Measurements from ENCODE around the gene NR4A1. TPM values are rescaled to one million over a fixed set of nuclear protein-coding genes. Genes with fewer than 3 reads are reported as not detected.
A peak's percentile ranks its signal among the peaks of the same experiment; 100 is the strongest.

NR4A1 gene
- total and polyA plus RNA-seq, 2 of the 13 experiments (the other 11 are each of a cell fraction or from before 2014, with no cell fraction given): 5.7 to 15.2 TPM

- H3K4me3 ChIP-seq (replicated peaks in 1 of 3; ENCODE audit: insufficient read depth in 1 of 3, low read depth in 2 of 3, low read length in 3 of 3): peak overlapping the region in 2 of 3 experiments; percentile 56 to 71; a peak in 3 of 6 replicates
- H3K4me2 ChIP-seq (ENCODE audit: low read depth, low read length): peak overlapping the region; percentile 81
- peaks cover 36% of the 10 kb centered on the region for H3K4me1 ChIP-seq (ENCODE audit: insufficient read depth, low read length)
- H3K9me3 ChIP-seq (ENCODE audit: low read length): no peaks in the 10 kb centered on the region
- ATAC-seq (peak; percentile 6; the same call in 2 of the 3 replicates), DNase-seq (ENCODE audit: low spot score) (no peak), FAIRE-seq (no peak)
- in situ Hi-C loops (cut with HindIII; ENCODE audit: extremely low pct_ligation_motif_present, low pct_unique_long_range_greater_than_20kb) (loop anchor here (5.0 kb wide), 1 partner anchor 53 kb away; no protein-coding TSS in a partner anchor), intact Hi-C loops (cut with micrococcal nuclease; ENCODE audit: unreplicated experiment) (loop anchor here (5.0 kb wide), 1 partner anchor 37 kb away; no protein-coding TSS in a partner anchor)
- no peak overlapping the region for H2AFZ ChIP-seq (ENCODE audit: low read length)
- H3K27ac ChIP-seq (ENCODE audit: extremely low read length, insufficient read depth, low read length): peak overlapping the region; percentile 46
- POLR2A ChIA-PET: interaction anchor here (1.6 to 2.4 kb wide), 4 partner anchors 11 to 55 kb away, joined by 4 to 15 read pairs (median 10); partner anchors contain the start of genes ATG101 and NR4A1
- no TSS peak for BruUV-seq (replicated peaks)
- peak overlapping the region; percentile 54; the same call in 1 of the 2 replicates for H3K9ac ChIP-seq (ENCODE audit: insufficient read depth, low read depth, low read length)
- no peaks in the 10 kb centered on the region for H4K20me1 ChIP-seq (ENCODE audit: insufficient read depth, low read length)
- WGBS (ENCODE audit: low lambda C conversion rate): 68% methylated on average over 7 of the region's 10 CpGs
- no peaks in the 10 kb centered on the region for H3K79me2 ChIP-seq (ENCODE audit: insufficient read depth, low read length)
- CTCF ChIA-PET (ENCODE audit: low intra/inter-chr PET ratio, low total read pairs): no interaction called here
- peaks cover 4 to 11% of the 10 kb centered on the region in 2 experiments; a peak in 3 of 5 replicates for H3K27me3 ChIP-seq (ENCODE audit: control insufficient read depth in 1 of 2, insufficient read depth in 2 of 2, low read length in 2 of 2)
- H3K36me3 ChIP-seq (replicated peaks in 1 of 2; ENCODE audit: control insufficient read depth in 1 of 2, insufficient read depth in 2 of 2, low read length in 2 of 2): peaks cover 10 to 27% of the 10 kb centered on the region in 2 experiments; a peak in 4 of 5 replicates
- no peak for TF ChIP-seq HCFC1 (IDR thresholded peaks at IDR 0.05; ENCODE audit: low read depth, low read length)
- TF ChIP-seq SATB2 (CRISPR knock-in tag; IDR thresholded peaks at IDR 0.05): no peak
- TF ChIP-seq, protein P1, sequence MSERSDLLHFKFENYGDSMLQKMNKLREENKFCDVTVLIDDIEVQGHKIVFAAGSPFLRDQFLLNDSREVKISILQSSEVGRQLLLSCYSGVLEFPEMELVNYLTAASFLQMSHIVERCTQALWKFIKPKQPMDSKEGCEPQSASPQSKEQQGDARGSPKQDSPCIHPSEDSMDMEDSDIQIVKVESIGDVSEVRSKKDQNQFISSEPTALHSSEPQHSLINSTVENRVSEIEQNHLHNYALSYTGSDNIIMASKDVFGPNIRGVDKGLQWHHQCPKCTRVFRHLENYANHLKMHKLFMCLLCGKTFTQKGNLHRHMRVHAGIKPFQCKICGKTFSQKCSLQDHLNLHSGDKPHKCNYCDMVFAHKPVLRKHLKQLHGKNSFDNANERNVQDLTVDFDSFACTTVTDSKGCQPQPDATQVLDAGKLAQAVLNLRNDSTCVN (CRISPR knock-in tag; IDR thresholded peaks at IDR 0.05; ENCODE audit: borderline replicate concordance): no peak
- TF ChIP-seq, protein P2, sequence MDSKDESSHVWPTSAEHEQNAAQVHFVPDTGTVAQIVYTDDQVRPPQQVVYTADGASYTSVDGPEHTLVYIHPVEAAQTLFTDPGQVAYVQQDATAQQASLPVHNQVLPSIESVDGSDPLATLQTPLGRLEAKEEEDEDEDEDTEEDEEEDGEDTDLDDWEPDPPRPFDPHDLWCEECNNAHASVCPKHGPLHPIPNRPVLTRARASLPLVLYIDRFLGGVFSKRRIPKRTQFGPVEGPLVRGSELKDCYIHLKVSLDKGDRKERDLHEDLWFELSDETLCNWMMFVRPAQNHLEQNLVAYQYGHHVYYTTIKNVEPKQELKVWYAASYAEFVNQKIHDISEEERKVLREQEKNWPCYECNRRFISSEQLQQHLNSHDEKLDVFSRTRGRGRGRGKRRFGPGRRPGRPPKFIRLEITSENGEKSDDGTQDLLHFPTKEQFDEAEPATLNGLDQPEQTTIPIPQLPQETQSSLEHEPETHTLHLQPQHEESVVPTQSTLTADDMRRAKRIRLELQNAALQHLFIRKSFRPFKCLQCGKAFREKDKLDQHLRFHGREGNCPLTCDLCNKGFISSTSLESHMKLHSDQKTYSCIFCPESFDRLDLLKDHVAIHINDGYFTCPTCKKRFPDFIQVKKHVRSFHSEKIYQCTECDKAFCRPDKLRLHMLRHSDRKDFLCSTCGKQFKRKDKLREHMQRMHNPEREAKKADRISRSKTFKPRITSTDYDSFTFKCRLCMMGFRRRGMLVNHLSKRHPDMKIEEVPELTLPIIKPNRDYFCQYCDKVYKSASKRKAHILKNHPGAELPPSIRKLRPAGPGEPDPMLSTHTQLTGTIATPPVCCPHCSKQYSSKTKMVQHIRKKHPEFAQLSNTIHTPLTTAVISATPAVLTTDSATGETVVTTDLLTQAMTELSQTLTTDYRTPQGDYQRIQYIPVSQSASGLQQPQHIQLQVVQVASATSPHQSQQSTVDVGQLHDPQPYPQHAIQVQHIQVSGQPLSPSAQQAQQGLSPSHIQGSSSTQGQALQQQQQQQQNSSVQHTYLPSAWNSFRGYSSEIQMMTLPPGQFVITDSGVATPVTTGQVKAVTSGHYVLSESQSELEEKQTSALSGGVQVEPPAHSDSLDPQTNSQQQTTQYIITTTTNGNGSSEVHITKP (CRISPR knock-in tag; IDR thresholded peaks at IDR 0.05; ENCODE audit: low read depth): no peak
- no peak for TF ChIP-seq DMTF1 (CRISPR knock-in tag; IDR thresholded peaks at IDR 0.05)
- TF ChIP-seq, protein P3, sequence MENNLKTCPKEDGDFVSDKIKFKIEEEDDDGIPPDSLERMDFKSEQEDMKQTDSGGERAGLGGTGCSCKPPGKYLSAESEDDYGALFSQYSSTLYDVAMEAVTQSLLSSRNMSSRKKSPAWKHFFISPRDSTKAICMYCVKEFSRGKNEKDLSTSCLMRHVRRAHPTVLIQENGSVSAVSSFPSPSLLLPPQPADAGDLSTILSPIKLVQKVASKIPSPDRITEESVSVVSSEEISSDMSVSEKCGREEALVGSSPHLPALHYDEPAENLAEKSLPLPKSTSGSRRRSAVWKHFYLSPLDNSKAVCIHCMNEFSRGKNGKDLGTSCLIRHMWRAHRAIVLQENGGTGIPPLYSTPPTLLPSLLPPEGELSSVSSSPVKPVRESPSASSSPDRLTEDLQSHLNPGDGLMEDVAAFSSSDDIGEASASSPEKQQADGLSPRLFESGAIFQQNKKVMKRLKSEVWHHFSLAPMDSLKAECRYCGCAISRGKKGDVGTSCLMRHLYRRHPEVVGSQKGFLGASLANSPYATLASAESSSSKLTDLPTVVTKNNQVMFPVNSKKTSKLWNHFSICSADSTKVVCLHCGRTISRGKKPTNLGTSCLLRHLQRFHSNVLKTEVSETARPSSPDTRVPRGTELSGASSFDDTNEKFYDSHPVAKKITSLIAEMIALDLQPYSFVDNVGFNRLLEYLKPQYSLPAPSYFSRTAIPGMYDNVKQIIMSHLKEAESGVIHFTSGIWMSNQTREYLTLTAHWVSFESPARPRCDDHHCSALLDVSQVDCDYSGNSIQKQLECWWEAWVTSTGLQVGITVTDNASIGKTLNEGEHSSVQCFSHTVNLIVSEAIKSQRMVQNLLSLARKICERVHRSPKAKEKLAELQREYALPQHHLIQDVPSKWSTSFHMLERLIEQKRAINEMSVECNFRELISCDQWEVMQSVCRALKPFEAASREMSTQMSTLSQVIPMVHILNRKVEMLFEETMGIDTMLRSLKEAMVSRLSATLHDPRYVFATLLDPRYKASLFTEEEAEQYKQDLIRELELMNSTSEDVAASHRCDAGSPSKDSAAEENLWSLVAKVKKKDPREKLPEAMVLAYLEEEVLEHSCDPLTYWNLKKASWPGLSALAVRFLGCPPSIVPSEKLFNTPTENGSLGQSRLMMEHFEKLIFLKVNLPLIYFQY (CRISPR knock-in tag; IDR thresholded peaks at IDR 0.05; ENCODE audit: borderline replicate concordance): no peak
- 0 out of 2 replicates have a peak, but pooled peaks have one; percentile 16 for TF ChIP-seq NFKB2 (CRISPR knock-in tag; IDR thresholded peaks at IDR 0.05; ENCODE audit: borderline replicate concordance)
- TF ChIP-seq PCBP1 (IDR thresholded peaks at IDR 0.05; ENCODE audit: borderline replicate concordance, low read depth, low read length): 0 out of 2 replicates have a peak, but pooled peaks have one; percentile 44
- TF ChIP-seq IKZF1 (IDR thresholded peaks at IDR 0.05): no peak
These were observed 29.4 kb downstream of the NR4A1 start for GRCh38 chr12:52080403-52081251.

All from HepG2 (cell line).